SK-N-MC (cell line): Measurements from ENCODE around the gene HLA-DOA.

Source experiments
- EZH2 ChIP-seq: fragments of 200-600 bp; sonication (generic); IDR thresholded peaks from one replicate; pipeline ENCODE4 v1.6.1; 2017; ENCODE audit warnings: antibody characterized with exemption
- FOXP2 ChIP-seq: optimal IDR thresholded peaks from 2 replicates; pipeline ENCODE3; 2011; ENCODE audit warnings: mild to moderate bottlenecking, moderate library complexity; ENCODE audit not compliant: insufficient read depth; ENCODE audit errors: extremely low read length, control extremely low read depth

- TF ChIP-seq FOXP2 (no peak), EZH2 (no peak)
These were observed 4.2 kb upstream of the HLA-DOA start for GRCh38 chr6:33013608-33014007.
